GM12872 (cell line): ENCODE measurements around the gene HOPX.

Experiments
- CTCF ChIP-seq: IDR thresholded peaks from 3 replicates; pipeline ENCODE4 v1.5.1; 2011; ENCODE audit warnings: low read depth, mild to moderate bottlenecking, low read length, moderate library complexity; ENCODE audit not compliant: insufficient read depth

The HOPX gene

GRCh38 chr4:56622176-56622575, 58.9 kb downstream of the HOPX start:
- no peak for TF ChIP-seq CTCF

- TF ChIP-seq CTCF = no peak
Observed at GRCh38 chr4:56619816-56620215, 61.3 kb downstream of the HOPX start.

- no peak for TF ChIP-seq CTCF
Observed at GRCh38 chr4:56619160-56619559, 61.9 kb downstream of the HOPX start.

DNA sequence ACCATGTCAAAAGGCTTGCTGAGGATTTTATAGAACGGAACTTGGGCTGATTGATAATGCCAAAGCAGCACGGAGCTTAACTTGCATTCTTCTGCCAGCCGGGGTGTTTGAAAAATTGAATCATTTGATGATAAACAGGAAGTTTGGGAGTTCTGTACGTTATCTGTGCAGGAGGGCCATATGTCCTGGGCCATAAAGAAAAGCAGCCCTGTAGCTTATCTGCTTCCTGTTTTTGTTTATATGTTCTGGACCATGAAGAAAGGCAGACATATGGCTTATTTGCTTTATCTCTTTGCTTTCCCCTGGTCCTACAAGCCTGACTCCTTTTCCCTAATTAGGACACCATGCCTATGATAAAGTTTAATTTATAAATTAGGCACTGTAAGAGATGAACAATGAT, 62.4 kb downstream of the HOPX start:
- TF ChIP-seq CTCF = no peak

GRCh38 chr4:56613101-56613862, 67.8 kb downstream of the HOPX start:
- no peak for TF ChIP-seq CTCF

DNA sequence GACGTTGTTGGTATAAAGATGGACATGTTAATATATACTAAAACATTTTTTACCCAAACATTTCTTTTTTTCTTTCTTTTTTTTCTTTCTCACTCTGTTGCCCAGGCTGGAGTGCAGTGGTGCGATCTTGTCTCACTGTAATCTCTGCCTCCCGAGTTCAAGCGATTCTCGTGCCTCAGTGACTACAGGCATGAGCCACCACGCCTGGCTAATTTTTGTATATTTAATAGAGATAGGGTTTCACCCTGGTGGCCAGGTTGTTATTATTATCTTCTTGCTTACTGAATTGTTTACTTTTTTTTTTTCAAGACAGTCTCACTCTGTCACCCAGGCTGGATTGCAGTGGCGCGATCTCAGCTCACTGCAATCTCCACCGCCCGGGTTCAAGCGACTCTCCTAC, 68.8 kb downstream of the HOPX start:
- no peak for TF ChIP-seq CTCF

DNA sequence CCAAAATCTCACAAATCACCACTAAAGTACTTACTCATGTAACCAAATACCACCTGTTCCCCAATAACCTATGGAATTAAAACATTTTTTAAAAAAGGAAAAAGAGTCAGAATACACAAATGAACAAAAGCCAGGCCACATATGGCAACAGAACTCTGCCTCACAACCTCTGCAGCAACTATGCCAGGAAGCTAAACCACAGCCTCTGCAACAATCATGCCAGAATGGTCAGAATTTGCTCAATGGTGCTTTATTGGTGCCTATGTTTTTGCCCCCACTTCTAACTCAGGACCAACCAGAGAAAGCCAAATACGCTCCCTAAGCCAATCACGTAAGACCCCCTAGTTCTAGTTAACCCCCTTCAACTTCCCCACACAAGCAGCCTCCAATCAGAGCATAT, 69.6 kb downstream of the HOPX start:
- TF ChIP-seq CTCF = no peak
